ENCODE data around the gene ATXN7L1.

GRCh38 chr7:105638334-105638733, 238.1 kb downstream of the ATXN7L1 start:
- TF ChIP-seq, protein P1, sequence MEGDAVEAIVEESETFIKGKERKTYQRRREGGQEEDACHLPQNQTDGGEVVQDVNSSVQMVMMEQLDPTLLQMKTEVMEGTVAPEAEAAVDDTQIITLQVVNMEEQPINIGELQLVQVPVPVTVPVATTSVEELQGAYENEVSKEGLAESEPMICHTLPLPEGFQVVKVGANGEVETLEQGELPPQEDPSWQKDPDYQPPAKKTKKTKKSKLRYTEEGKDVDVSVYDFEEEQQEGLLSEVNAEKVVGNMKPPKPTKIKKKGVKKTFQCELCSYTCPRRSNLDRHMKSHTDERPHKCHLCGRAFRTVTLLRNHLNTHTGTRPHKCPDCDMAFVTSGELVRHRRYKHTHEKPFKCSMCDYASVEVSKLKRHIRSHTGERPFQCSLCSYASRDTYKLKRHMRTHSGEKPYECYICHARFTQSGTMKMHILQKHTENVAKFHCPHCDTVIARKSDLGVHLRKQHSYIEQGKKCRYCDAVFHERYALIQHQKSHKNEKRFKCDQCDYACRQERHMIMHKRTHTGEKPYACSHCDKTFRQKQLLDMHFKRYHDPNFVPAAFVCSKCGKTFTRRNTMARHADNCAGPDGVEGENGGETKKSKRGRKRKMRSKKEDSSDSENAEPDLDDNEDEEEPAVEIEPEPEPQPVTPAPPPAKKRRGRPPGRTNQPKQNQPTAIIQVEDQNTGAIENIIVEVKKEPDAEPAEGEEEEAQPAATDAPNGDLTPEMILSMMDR (IDR thresholded peaks at IDR 0.05): no peak
- TF ChIP-seq EZH2 (IDR thresholded peaks at IDR 0.05; ENCODE audit: borderline replicate concordance, insufficient read depth, low read depth, low read length, poor library complexity, severe bottlenecking): no peak
